Caco-2 (cell line): ENCODE results near the gene C3orf85. TPM values are rescaled to one million over a fixed set of nuclear protein-coding genes. Genes with fewer than 3 reads are reported as not detected.

Experiments used
- BruUV-seq: library from RNA; stranded (reverse); fragments of 400-500 nt; replicated peaks from 2 replicates; lab custom pipeline; 2021; lab: Mats Ljungman, UMichigan
- CTCF ChIA-PET: fragments of 300-600 bp; sonication (Branson Sonifier 250); formaldehyde crosslinking; loops from one replicate; lab custom pipeline; 2022; ENCODE audit warnings: antibody characterized with exemption; lab: Charles Lee
- POLR2A ChIA-PET: fragments of 300-600 bp; sonication (Branson Sonifier 250); formaldehyde crosslinking; loops from one replicate; lab custom pipeline; 2022; ENCODE audit warnings: antibody characterized with exemption; lab: Charles Lee
- DNase-seq, 2 experiments: peaks; one replicate each; pipeline versions ENCODE4 v3.0.0 to v3.0.0-alpha.2; 2020 to 2022
- H3K27me3 ChIP-seq: replicated peaks from 2 replicates; pipeline ENCODE4 v1.6.0; 2011; ENCODE audit warnings: low read length; ENCODE audit not compliant: control insufficient read depth, insufficient read depth
- H3K36me3 ChIP-seq: 2 replicates; pipeline ENCODE4 v1.5.1; 2011; ENCODE audit warnings: low read length; ENCODE audit not compliant: control insufficient read depth, insufficient read depth
- H3K4me1 ChIP-seq: fragments of 250-450 bp; sonication (Bioruptor Pico); 2 replicates; pipeline ENCODE4 v1.5.1; 2020; ENCODE audit warnings: mild to moderate bottlenecking
- H3K4me3 ChIP-seq: 2 replicates; pipeline ENCODE4 v1.5.1; 2011; ENCODE audit warnings: low read depth, mild to moderate bottlenecking, control low read depth, low read length
- H3K9me3 ChIP-seq: fragments of 250-450 bp; sonication (Bioruptor Pico); 2 replicates; pipeline ENCODE4 v1.5.1; 2020; ENCODE audit warnings: mild to moderate bottlenecking, moderate library complexity
- H3K27ac Mint-ChIP-seq: one replicate; pipeline ENCODE4 v1.8.0; 2022; ENCODE audit warnings: mixed read lengths; ENCODE audit not compliant: unreplicated experiment
- H3K27me3 Mint-ChIP-seq: one replicate; pipeline ENCODE4 v1.8.0; 2022; ENCODE audit warnings: mixed read lengths; ENCODE audit not compliant: insufficient read depth, unreplicated experiment
- H3K36me3 Mint-ChIP-seq: one replicate; pipeline ENCODE4 v1.8.0; 2022; ENCODE audit warnings: mild to moderate bottlenecking, mixed read lengths; ENCODE audit not compliant: insufficient read depth, unreplicated experiment
- H3K4me1 Mint-ChIP-seq: one replicate; pipeline ENCODE4 v1.8.0; 2022; ENCODE audit warnings: low read depth, mixed read lengths; ENCODE audit not compliant: unreplicated experiment
- H3K4me3 Mint-ChIP-seq: one replicate; pipeline ENCODE4 v1.8.0; 2022; ENCODE audit warnings: mild to moderate bottlenecking, moderate library complexity, mixed read lengths; ENCODE audit not compliant: unreplicated experiment
- H3K9me3 Mint-ChIP-seq: one replicate; pipeline ENCODE4 v1.8.0; 2022; ENCODE audit warnings: mixed read lengths; ENCODE audit not compliant: unreplicated experiment
- CTCF ChIP-seq, 2 experiments: fragments of 200-600 bp in 1 of 2; IDR thresholded peaks; 1 replicate in 1 of 2; 2 replicates in 1 of 2; pipeline versions ENCODE4 v1.5.1 to v1.8.0; 2011 to 2022; ENCODE audit warnings: antibody characterized with exemption in 1 of 2, control low read depth in 1 of 2, inconsistent platforms in 1 of 2, low read depth in 1 of 2, low read length in 1 of 2, mild to moderate bottlenecking in 1 of 2, moderate library complexity in 1 of 2; ENCODE audit not compliant: insufficient read depth in 1 of 2, severe bottlenecking in 1 of 2, unreplicated experiment in 1 of 2
- intact Hi-C: fragments of 100-400 bp; cut with micrococcal nuclease; formaldehyde crosslinking; loops from one replicate; pipeline ENCODE4 v1.10.0; 2022; ENCODE audit not compliant: unreplicated experiment
- total RNA-seq: library from RNA; stranded (reverse); gene quantifications from 2 replicates; pipeline ENCODE4 v1.2.3, GENCODE V29; 2022

The C3orf85 gene
- total RNA-seq, 1 experiment from 2014 or later: 0.48 TPM

- H3K36me3 Mint-ChIP-seq: no peaks in the 10 kb centered on the region
- H3K4me1 ChIP-seq: peaks cover 13% of the 10 kb centered on the region; the same call in 1 of the 2 replicates
- no peaks in the 10 kb centered on the region for H3K36me3 ChIP-seq
- H3K27ac Mint-ChIP-seq: no peak overlapping the region
- H3K4me3 Mint-ChIP-seq: no peak overlapping the region
- H3K27me3 Mint-ChIP-seq: no peaks in the 10 kb centered on the region
- ChIA-PET CTCF (no interaction called here), POLR2A (no interaction called here)
- H3K9me3 ChIP-seq: no peaks in the 10 kb centered on the region
- H3K4me3 ChIP-seq: no peak overlapping the region
- no peaks in the 10 kb centered on the region for H3K4me1 Mint-ChIP-seq
- H3K9me3 Mint-ChIP-seq: peaks cover 10% of the 10 kb centered on the region
- no peaks in the 10 kb centered on the region for H3K27me3 ChIP-seq
- intact Hi-C loops: no loop called here
- no peak for DNase-seq
- BruUV-seq: no TSS peak
- TF ChIP-seq CTCF (IDR thresholded peaks at IDR 0.05; ENCODE audit: insufficient read depth in 1 of 2, low read depth in 1 of 2, low read length in 1 of 2, severe bottlenecking in 1 of 2, unreplicated experiment in 1 of 2): no peak
Measured at GRCh38 chr3:109155828-109156227, 19.3 kb downstream of the C3orf85 start.

- no peak for TF ChIP-seq CTCF (IDR thresholded peaks at IDR 0.05; ENCODE audit: insufficient read depth in 1 of 2, low read depth in 1 of 2, low read length in 1 of 2, severe bottlenecking in 1 of 2, unreplicated experiment in 1 of 2)
- no peaks in the 10 kb centered on the region for H3K27me3 ChIP-seq
- no peak for DNase-seq
- no peaks in the 10 kb centered on the region for H3K36me3 ChIP-seq
- H3K9me3 ChIP-seq: no peaks in the 10 kb centered on the region
- H3K36me3 Mint-ChIP-seq: no peaks in the 10 kb centered on the region
- no peaks in the 10 kb centered on the region for H3K4me1 Mint-ChIP-seq
- intact Hi-C loops: no loop called here
- no peak overlapping the region for H3K27ac Mint-ChIP-seq
- H3K4me1 ChIP-seq: peaks cover 13% of the 10 kb centered on the region
- H3K4me3 ChIP-seq: no peak overlapping the region
- H3K27me3 Mint-ChIP-seq: no peaks in the 10 kb centered on the region
- H3K4me3 Mint-ChIP-seq: no peak overlapping the region
- POLR2A ChIA-PET: no interaction called here
- no TSS peak for BruUV-seq
- peaks cover 10% of the 10 kb centered on the region for H3K9me3 Mint-ChIP-seq
- CTCF ChIA-PET: no interaction called here
Measured at GRCh38 chr3:109161487-109162123, 25.1 kb downstream of the C3orf85 start.

- TF ChIP-seq CTCF (IDR thresholded peaks at IDR 0.05; ENCODE audit: insufficient read depth in 1 of 2, low read depth in 1 of 2, low read length in 1 of 2, severe bottlenecking in 1 of 2, unreplicated experiment in 1 of 2): no peak
- Histone ChIP-seq H3K27me3 (no peaks in the 10 kb centered on the region), H3K4me1 (peaks cover 13% of the 10 kb centered on the region), H3K4me3 (no peak overlapping the region), H3K9me3 (no peaks in the 10 kb centered on the region), H3K36me3 (no peaks in the 10 kb centered on the region)
- Mint-ChIP-seq H3K9me3 (no peaks in the 10 kb centered on the region), H3K27me3 (no peaks in the 10 kb centered on the region), H3K36me3 (no peaks in the 10 kb centered on the region), H3K4me1 (no peaks in the 10 kb centered on the region), H3K4me3 (no peak overlapping the region), H3K27ac (no peak overlapping the region)
- no peak for DNase-seq
- intact Hi-C loops: no loop called here
- POLR2A ChIA-PET: no interaction called here
- BruUV-seq: no TSS peak
- CTCF ChIA-PET: no interaction called here
Measured at GRCh38 chr3:109165905-109166304, 29.4 kb downstream of the C3orf85 start.
